DND-41 (cell line): Measurements from ENCODE around the gene LPCAT1.

Source experiments
- ATAC-seq: fragments of 200-7000 bp; cut with Tn5 transposase; 3 replicates; pipeline ENCODE4 v1.9.1; 2021; ENCODE audit warnings: low read depth; ENCODE audit not compliant: insufficient read depth
- DNase-seq: peaks from one replicate; pipeline ENCODE4 v3.0.0-alpha.2; 2020
- H2AFZ ChIP-seq: 2 replicates; pipeline ENCODE4 v1.6.0; 2012; ENCODE audit warnings: low read depth, low read length
- H3K27ac ChIP-seq: 2 replicates; pipeline ENCODE4 v1.5.1; 2012; ENCODE audit warnings: low read length, inconsistent platforms
- H3K27me3 ChIP-seq: fragments of 200-600 bp; sonication (generic); 2 replicates; pipeline ENCODE4 v1.6.0; 2012; ENCODE audit warnings: low read length, mild to moderate bottlenecking, inconsistent platforms; ENCODE audit not compliant: insufficient read depth, poor library complexity
- H3K36me3 ChIP-seq: 2 replicates; pipeline ENCODE4 v1.5.1; 2012; ENCODE audit warnings: low read length, inconsistent platforms; ENCODE audit not compliant: insufficient read depth
- H3K4me1 ChIP-seq: 2 replicates; pipeline ENCODE4 v1.5.1; 2012; ENCODE audit warnings: mild to moderate bottlenecking, low read length; ENCODE audit not compliant: insufficient read depth
- H3K4me2 ChIP-seq: 2 replicates; pipeline ENCODE4 v1.6.0; 2012; ENCODE audit warnings: mild to moderate bottlenecking, moderate library complexity, low read length, inconsistent platforms; ENCODE audit not compliant: insufficient read depth
- H3K4me3 ChIP-seq, 2 experiments: fragments of 200-600 bp in 1 of 2; shearing (Covaris generic) in 1 of 2; 2 replicates each; pipeline ENCODE4 v1.5.1; 2012 to 2016; ENCODE audit warnings: inconsistent platforms in 2 of 2, low read length in 2 of 2, mild to moderate bottlenecking in 2 of 2, low read depth in 1 of 2, moderate library complexity in 1 of 2
- H3K79me2 ChIP-seq: 2 replicates; pipeline ENCODE4 v1.6.0; 2012; ENCODE audit warnings: low read length, inconsistent platforms; ENCODE audit not compliant: insufficient read depth
- H3K9ac ChIP-seq: 2 replicates; pipeline ENCODE4 v1.6.0; 2012; ENCODE audit warnings: low read depth, mild to moderate bottlenecking, inconsistent platforms, low read length, moderate library complexity
- H3K9me3 ChIP-seq: 2 replicates; pipeline ENCODE4 v1.5.1; 2012; ENCODE audit warnings: low read length, moderate library complexity, mild to moderate bottlenecking, inconsistent platforms; ENCODE audit not compliant: insufficient read depth, severe bottlenecking
- H4K20me1 ChIP-seq: 2 replicates; pipeline ENCODE4 v1.6.0; 2012; ENCODE audit warnings: low read length; ENCODE audit not compliant: insufficient read depth
- EZH2 ChIP-seq: IDR thresholded peaks from 3 replicates; pipeline ENCODE4 v1.6.1; 2012; ENCODE audit warnings: borderline replicate concordance, low read depth, mild to moderate bottlenecking, moderate library complexity, low read length, inconsistent platforms; ENCODE audit not compliant: severe bottlenecking
- TF ChIP-seq, protein P1 (sequence below): IDR thresholded peaks from 2 replicates; pipeline ENCODE4 v1.5.1; 2012; ENCODE audit warnings: borderline replicate concordance, low read length, moderate library complexity, mild to moderate bottlenecking; ENCODE audit not compliant: poor library complexity, severe bottlenecking; ENCODE audit errors: extremely low read depth

The LPCAT1 gene

DNA sequence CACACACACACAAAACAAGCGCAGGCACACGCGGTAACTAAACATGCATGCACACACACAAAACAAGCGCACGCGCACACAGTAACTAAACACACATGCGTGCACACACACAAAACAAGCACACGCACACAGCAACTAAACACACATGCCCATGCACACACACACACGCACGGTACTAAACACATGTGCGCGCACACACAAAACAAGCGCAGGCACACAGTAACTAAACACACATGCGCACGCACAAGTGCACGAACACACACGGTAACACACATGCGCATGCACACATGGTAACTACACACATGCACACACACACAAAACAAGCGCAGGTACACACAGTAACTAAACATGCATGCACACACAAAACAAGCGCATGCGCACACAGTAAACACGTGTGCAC, 58.6 kb downstream of the LPCAT1 start:
- Histone ChIP-seq H3K36me3 (peaks cover 80% of the 10 kb centered on the region), H3K79me2 (no peaks in the 10 kb centered on the region), H3K4me2 (no peak overlapping the region), H3K9me3 (peaks cover 2% of the 10 kb centered on the region), H4K20me1 (no peaks in the 10 kb centered on the region; the same call in 1 of the 2 replicates), H3K9ac (no peak overlapping the region), H2AFZ (no peak overlapping the region), H3K27me3 (no peaks in the 10 kb centered on the region), H3K27ac (no peak overlapping the region), H3K4me1 (no peaks in the 10 kb centered on the region), H3K4me3 (no peak overlapping the region)
- DNase-seq (no peak), ATAC-seq (no peak)
- TF ChIP-seq, protein P1, sequence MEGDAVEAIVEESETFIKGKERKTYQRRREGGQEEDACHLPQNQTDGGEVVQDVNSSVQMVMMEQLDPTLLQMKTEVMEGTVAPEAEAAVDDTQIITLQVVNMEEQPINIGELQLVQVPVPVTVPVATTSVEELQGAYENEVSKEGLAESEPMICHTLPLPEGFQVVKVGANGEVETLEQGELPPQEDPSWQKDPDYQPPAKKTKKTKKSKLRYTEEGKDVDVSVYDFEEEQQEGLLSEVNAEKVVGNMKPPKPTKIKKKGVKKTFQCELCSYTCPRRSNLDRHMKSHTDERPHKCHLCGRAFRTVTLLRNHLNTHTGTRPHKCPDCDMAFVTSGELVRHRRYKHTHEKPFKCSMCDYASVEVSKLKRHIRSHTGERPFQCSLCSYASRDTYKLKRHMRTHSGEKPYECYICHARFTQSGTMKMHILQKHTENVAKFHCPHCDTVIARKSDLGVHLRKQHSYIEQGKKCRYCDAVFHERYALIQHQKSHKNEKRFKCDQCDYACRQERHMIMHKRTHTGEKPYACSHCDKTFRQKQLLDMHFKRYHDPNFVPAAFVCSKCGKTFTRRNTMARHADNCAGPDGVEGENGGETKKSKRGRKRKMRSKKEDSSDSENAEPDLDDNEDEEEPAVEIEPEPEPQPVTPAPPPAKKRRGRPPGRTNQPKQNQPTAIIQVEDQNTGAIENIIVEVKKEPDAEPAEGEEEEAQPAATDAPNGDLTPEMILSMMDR = no peak
- TF ChIP-seq EZH2 = no peak

DNA sequence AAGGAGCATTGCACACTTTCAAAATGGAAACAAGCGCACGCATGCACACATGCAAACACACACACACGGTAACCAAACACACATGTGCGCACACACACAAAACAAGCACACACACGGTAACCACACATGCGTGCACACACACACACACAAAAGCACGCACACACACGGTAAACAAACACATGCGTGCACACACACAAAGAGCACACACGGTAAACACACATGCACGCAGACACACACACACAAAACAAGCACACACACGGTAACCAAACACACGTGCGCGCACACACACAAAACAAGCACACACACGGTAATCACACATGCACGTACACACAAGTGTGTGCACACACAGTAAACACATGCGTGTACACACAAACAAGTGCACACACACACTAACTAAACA, 59.2 kb downstream of the LPCAT1 start:
- Histone ChIP-seq H3K27ac (peak overlapping the region; percentile 6; the same call in 1 of the 2 replicates), H3K9ac (no peak overlapping the region), H3K4me1 (no peaks in the 10 kb centered on the region), H3K27me3 (no peaks in the 10 kb centered on the region), H2AFZ (no peak overlapping the region), H3K36me3 (peaks cover 79% of the 10 kb centered on the region), H3K4me3 (no peak overlapping the region), H4K20me1 (no peaks in the 10 kb centered on the region; the same call in 1 of the 2 replicates), H3K4me2 (no peak overlapping the region), H3K9me3 (peaks cover 2% of the 10 kb centered on the region), H3K79me2 (no peaks in the 10 kb centered on the region)
- DNase-seq (no peak), ATAC-seq (no peak)
- TF ChIP-seq, protein P1 = no peak
- TF ChIP-seq EZH2 = no peak

DNA sequence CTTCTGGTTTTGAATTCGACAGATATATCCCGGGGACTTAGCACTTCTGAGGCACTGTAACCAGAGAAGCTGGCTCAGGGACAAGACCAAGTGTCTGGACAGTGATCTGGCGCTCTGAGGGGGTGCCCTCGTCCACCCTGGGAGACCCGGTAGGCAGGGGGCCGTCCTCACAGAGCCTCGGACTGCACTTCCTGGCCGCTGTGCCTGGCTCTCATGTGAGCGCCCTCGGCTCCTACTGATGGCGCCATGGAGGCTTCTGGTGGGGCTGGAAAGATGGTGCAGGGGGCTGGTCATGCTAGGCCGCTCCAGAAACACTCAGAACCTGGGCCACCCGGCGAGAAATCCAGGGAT, 59.7 kb downstream of the LPCAT1 start:
- no peak overlapping the region for H2AFZ ChIP-seq
- H4K20me1 ChIP-seq = no peaks in the 10 kb centered on the region; the same call in 1 of the 2 replicates
- no peak for TF ChIP-seq EZH2
- TF ChIP-seq, protein P1 = no peak
- H3K9ac ChIP-seq = no peak overlapping the region
- no peak overlapping the region for H3K4me2 ChIP-seq
- no peak for DNase-seq
- H3K9me3 ChIP-seq = peaks cover 2% of the 10 kb centered on the region
- no peaks in the 10 kb centered on the region for H3K79me2 ChIP-seq
- no peak for ATAC-seq
- H3K27me3 ChIP-seq = no peaks in the 10 kb centered on the region
- no peak overlapping the region for H3K27ac ChIP-seq
- H3K4me3 ChIP-seq = no peak overlapping the region
- H3K36me3 ChIP-seq = peaks cover 82% of the 10 kb centered on the region
- H3K4me1 ChIP-seq = no peaks in the 10 kb centered on the region
